Measurements from ENCODE around the gene TNNT2. TPM values are rescaled to one million over a fixed set of nuclear protein-coding genes. Genes with fewer than 3 reads are reported as not detected.

TNNT2 gene
- total RNA-seq, 1 donor = not detected

DNA sequence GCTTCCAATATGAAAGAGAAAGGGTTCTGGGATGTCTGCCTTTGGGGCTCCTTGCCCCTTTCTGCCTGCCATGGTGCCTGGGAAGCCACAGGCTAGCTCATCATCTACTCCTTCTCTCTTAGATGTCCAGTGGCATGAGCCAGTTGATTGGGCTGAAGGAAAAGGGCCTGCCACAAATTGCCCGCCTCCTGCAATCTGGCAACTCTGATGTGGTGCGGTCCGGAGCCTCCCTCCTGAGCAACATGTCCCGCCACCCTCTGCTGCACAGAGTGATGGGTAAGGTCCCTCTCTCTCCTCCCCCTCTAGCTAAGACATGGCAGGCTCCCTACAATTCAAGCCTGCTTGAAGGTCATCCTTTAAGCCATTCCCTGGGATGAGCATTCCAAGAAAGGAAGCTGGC, 53.2 kb downstream of the TNNT2 start:
- H3K4me3 ChIP-seq (ENCODE audit: insufficient read depth, low read length) = no peak overlapping the region
- H3K36me3 ChIP-seq (ENCODE audit: insufficient read depth, low read length) = no peaks in the 10 kb centered on the region
- no peaks in the 10 kb centered on the region for H4K20me1 ChIP-seq (ENCODE audit: insufficient read depth, low read length)
- no peak for DNase-seq (ENCODE audit: insufficient read length, low spot score, missing footprints)
- H2AFZ ChIP-seq (ENCODE audit: low read length) = no peak overlapping the region
- H3K9me3 ChIP-seq (ENCODE audit: low read depth, low read length) = no peaks in the 10 kb centered on the region
- H3K27ac ChIP-seq (ENCODE audit: low read depth, low read length) = no peak overlapping the region
- peaks cover 1% of the 10 kb centered on the region for H3K4me1 ChIP-seq (ENCODE audit: insufficient read depth, low read length)
- H3K79me2 ChIP-seq (ENCODE audit: insufficient read depth, low read length) = no peaks in the 10 kb centered on the region
- no peak for TF ChIP-seq CTCF (IDR thresholded peaks at IDR 0.05; ENCODE audit: extremely low read depth, low read depth, low read length)
- no peaks in the 10 kb centered on the region for H3K27me3 ChIP-seq (ENCODE audit: insufficient read depth, low read length)
- H3K4me2 ChIP-seq (ENCODE audit: insufficient read depth, low read length) = no peak overlapping the region

DNA sequence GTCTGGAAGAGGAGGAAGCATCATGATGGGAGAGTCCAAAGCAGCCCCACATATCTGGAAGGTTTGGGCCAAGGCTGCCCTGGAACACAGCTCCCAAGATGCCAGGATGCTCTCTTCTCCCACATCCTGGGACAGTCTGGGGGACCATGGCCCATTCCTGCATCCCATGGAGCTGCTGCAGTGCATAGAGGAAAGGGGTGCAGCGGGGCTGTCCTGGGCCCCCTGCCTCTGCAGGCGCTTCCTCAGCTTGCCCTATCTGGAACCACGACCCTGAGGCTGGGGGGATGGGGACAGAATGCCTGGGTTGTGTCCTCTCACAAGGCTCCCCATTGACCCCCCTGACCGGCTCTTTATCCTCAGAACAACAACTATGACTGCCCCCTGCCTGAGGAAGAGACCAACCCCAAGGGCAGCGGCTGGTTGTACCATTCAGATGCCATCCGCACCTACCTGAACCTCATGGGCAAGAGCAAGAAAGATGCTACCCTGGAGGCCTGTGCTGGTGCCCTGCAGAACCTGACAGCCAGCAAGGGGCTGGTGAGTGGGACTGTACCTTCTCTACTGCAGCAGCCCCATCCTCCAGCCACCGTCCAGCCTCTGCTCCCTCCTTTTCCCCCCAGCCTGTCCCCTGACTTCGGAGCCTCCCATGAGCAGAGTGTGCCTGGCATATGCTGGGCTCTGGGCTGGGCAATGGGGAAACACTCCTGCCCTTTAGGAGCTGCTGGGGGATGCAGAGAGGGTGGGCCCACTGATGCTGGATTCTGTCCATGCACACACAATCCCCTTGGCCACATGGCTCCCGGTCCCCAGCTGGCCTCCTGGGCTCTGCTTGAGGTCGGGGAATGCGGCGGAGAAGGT, 54.6 kb downstream of the TNNT2 start:
- Histone ChIP-seq H3K4me1 (ENCODE audit: insufficient read depth, low read length) (no peaks in the 10 kb centered on the region), H2AFZ (ENCODE audit: low read length) (no peak overlapping the region), H3K27me3 (ENCODE audit: insufficient read depth, low read length) (no peaks in the 10 kb centered on the region), H4K20me1 (ENCODE audit: insufficient read depth, low read length) (no peaks in the 10 kb centered on the region), H3K4me3 (ENCODE audit: insufficient read depth, low read length) (no peak overlapping the region), H3K4me2 (ENCODE audit: insufficient read depth, low read length) (no peak overlapping the region), H3K9me3 (ENCODE audit: low read depth, low read length) (no peaks in the 10 kb centered on the region), H3K36me3 (ENCODE audit: insufficient read depth, low read length) (no peaks in the 10 kb centered on the region), H3K27ac (ENCODE audit: low read depth, low read length) (no peak overlapping the region), H3K79me2 (ENCODE audit: insufficient read depth, low read length) (no peaks in the 10 kb centered on the region)
- DNase-seq (ENCODE audit: insufficient read length, low spot score, missing footprints) = no peak
- TF ChIP-seq CTCF (IDR thresholded peaks at IDR 0.05; ENCODE audit: extremely low read depth, low read depth, low read length) = no peak

GRCh38 chr1:201321826-201322390, 55.6 kb downstream of the TNNT2 start:
- no peak for TF ChIP-seq CTCF (IDR thresholded peaks at IDR 0.05; ENCODE audit: extremely low read depth, low read depth, low read length)
- Histone ChIP-seq H3K27me3 (ENCODE audit: insufficient read depth, low read length) (no peaks in the 10 kb centered on the region), H4K20me1 (ENCODE audit: insufficient read depth, low read length) (no peaks in the 10 kb centered on the region), H3K36me3 (ENCODE audit: insufficient read depth, low read length) (no peaks in the 10 kb centered on the region), H3K4me3 (ENCODE audit: insufficient read depth, low read length) (no peak overlapping the region), H3K4me1 (ENCODE audit: insufficient read depth, low read length) (no peaks in the 10 kb centered on the region), H3K79me2 (ENCODE audit: insufficient read depth, low read length) (no peaks in the 10 kb centered on the region), H2AFZ (ENCODE audit: low read length) (no peak overlapping the region), H3K27ac (ENCODE audit: low read depth, low read length) (no peak overlapping the region), H3K4me2 (ENCODE audit: insufficient read depth, low read length) (no peak overlapping the region), H3K9me3 (ENCODE audit: low read depth, low read length) (no peaks in the 10 kb centered on the region)
- DNase-seq (ENCODE audit: insufficient read length, low spot score, missing footprints) = no peak

DNA sequence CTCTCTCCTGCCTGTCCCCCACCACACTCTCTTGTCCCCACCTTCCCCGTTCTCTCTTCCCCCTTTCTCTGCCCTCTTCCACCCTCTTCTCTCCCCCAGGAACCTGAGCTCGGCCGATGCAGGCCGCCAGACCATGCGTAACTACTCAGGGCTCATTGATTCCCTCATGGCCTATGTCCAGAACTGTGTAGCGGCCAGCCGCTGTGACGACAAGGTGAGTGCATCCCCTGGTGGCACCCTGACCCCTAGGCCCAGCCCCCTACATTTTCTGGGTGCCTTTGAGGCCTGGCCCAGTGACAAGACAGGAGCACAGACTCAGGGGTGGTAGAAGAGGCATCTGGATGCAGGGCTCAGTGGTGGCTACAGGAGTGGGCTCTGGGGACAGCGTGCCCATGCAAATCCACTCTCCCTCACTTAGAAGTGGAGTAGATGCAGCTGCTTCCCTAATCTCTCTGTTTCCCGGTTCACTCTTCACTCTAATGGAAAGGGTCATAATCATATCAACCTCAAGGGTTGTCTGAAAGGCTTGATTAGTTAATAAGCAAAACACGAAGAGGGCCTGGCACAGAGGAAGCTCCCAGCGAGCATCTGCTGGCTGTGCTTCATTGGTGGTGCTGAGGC, 57.2 kb downstream of the TNNT2 start:
- H4K20me1 ChIP-seq (ENCODE audit: insufficient read depth, low read length) = no peaks in the 10 kb centered on the region
- H3K36me3 ChIP-seq (ENCODE audit: insufficient read depth, low read length) = no peaks in the 10 kb centered on the region
- H3K4me2 ChIP-seq (ENCODE audit: insufficient read depth, low read length) = no peak overlapping the region
- H3K4me1 ChIP-seq (ENCODE audit: insufficient read depth, low read length) = no peaks in the 10 kb centered on the region
- no peak overlapping the region for H3K4me3 ChIP-seq (ENCODE audit: insufficient read depth, low read length)
- no peaks in the 10 kb centered on the region for H3K27me3 ChIP-seq (ENCODE audit: insufficient read depth, low read length)
- H2AFZ ChIP-seq (ENCODE audit: low read length) = no peak overlapping the region
- H3K27ac ChIP-seq (ENCODE audit: low read depth, low read length) = no peak overlapping the region
- no peaks in the 10 kb centered on the region for H3K9me3 ChIP-seq (ENCODE audit: low read depth, low read length)
- no peaks in the 10 kb centered on the region for H3K79me2 ChIP-seq (ENCODE audit: insufficient read depth, low read length)
- DNase-seq (ENCODE audit: insufficient read length, low spot score, missing footprints) = no peak
- no peak for TF ChIP-seq CTCF (IDR thresholded peaks at IDR 0.05; ENCODE audit: extremely low read depth, low read depth, low read length)
